Right lobe of liver (tissue), 6 donors: Measurements from ENCODE around the gene STX1A. TPM values are rescaled to one million over a fixed set of nuclear protein-coding genes. Genes with fewer than 3 reads are reported as not detected.

Source experiments
- ATAC-seq, 4 donors: fragments of 200-7000 bp; cut with Tn5 transposase; one replicate each; pipeline ENCODE4 v1.9.1; 2020; ENCODE audit warnings: mild to moderate bottlenecking in 4 of 4, moderate library complexity in 4 of 4
- DNase-seq, 3 donors: peaks; one replicate each; pipeline ENCODE4 v3.0.0-alpha.2; 2020
- H3K27ac ChIP-seq, 3 donors: fragments of 200-600 bp; one replicate each; pipeline ENCODE4 v1.8.0; 2022
- H3K27me3 ChIP-seq, 2 donors: fragments of 200-600 bp; one replicate each; pipeline ENCODE4 v1.8.0; 2022
- H3K36me3 ChIP-seq, 4 donors: fragments of 200-600 bp; sonication (generic) in 1 of 4; one replicate each; pipeline versions ENCODE4 v1.5.1 to v1.8.0; 2017 to 2022; ENCODE audit warnings: control low read depth in 1 of 4
- H3K4me1 ChIP-seq, 4 donors: fragments of 200-600 bp; sonication (generic) in 1 of 4; one replicate each; pipeline versions ENCODE4 v1.5.1 to v1.8.0; 2017 to 2022; ENCODE audit warnings: control low read depth in 1 of 4
- H3K4me3 ChIP-seq, 3 donors: fragments of 200-600 bp; one replicate each; pipeline ENCODE4 v1.8.0; 2022
- H3K9me3 ChIP-seq, 4 donors: fragments of 200-600 bp; sonication (generic) in 1 of 4; one replicate each; pipeline versions ENCODE4 v1.5.1 to v1.8.0; 2017 to 2022; ENCODE audit warnings: control low read depth in 1 of 4
- CTCF ChIP-seq, 4 donors: fragments of 200-600 bp in 3 of 4; fragments of 450-650 bp in 1 of 4; IDR thresholded peaks; one replicate each; pipeline versions ENCODE4 v1.5.1 to v1.8.0; 2016 to 2022; ENCODE audit warnings: antibody characterized with exemption in 4 of 4, mild to moderate bottlenecking in 2 of 4
- POLR2A ChIP-seq: fragments of 450-650 bp; IDR thresholded peaks from one replicate; pipeline ENCODE4 v1.6.1; 2017; ENCODE audit warnings: antibody characterized with exemption, mild to moderate bottlenecking
- WGBS: methylation state at CpG from one replicate; pipeline ENCODE4 v1.1.6; 2018; ENCODE audit warnings: low coverage, low lambda C conversion rate; ENCODE audit not compliant: insufficient coverage; ENCODE audit errors: missing lambda C conversion rate; 5-methylcytosine and 5-hydroxymethylcytosine counted together
- intact Hi-C, 2 donors: fragments of 100-400 bp; cut with DNase I; formaldehyde crosslinking; loops; one replicate each; pipeline versions ENCODE4 v1.11.2 to v1.14.1; 2022
- long read RNA-seq: library from polyadenylated mRNA; unstranded; transcript quantifications from one replicate; pipeline ENCODE4 v2.0.0, GENCODE V29; 2019
- total RNA-seq, 6 experiments: library from RNA; depleted of rRNA in 2 of 6; stranded (reverse); fragments of >200 nt in 2 of 6; fragmentation: NEBNext Ultra II Directional in 3 of 6; extraction: Animal tissue kit (Norgen Biotek cat#: 25700) in 3 of 6; gene quantifications; one replicate each; pipeline versions ENCODE4 v1.1.0 to v1.2.4, GENCODE V29; 2016 to 2023
- donor health status: DM: no; HTN: yes; CAD: no.
- donor health status: DM: no; HTN: no; CAD: no.
- donor health status: DM: no; HTN: no; CAD: no.
- donor health status: DM: no; HTN: yes; CAD: no.
- donor health status: DM: no; HTN: yes; CAD: no.

The STX1A gene
- total RNA-seq = 1 to 10 TPM; 1.4 to 2.8 (median 1.9) TPM
- long read RNA-seq, partial matches to known transcripts = 0 of 1 reads
- long read RNA-seq, other reads (novel, unspliced or antisense) = 1 of 1 reads

- peak; percentile 73 to 79 (median 76) for ATAC-seq
- no peaks in the 10 kb centered on the region for H3K27me3 ChIP-seq
- H3K9me3 ChIP-seq = no peaks in the 10 kb centered on the region
- intact Hi-C loops = no loop called here
- H3K36me3 ChIP-seq = no peaks in the 10 kb centered on the region
- 5% methylated on average over 16 of the region's 96 CpGs for WGBS
- peak; percentile 33 for TF ChIP-seq POLR2A
- no peak for TF ChIP-seq CTCF (IDR thresholded peaks at IDR 0.05)
- H3K4me1 ChIP-seq = peaks cover 0 to 10% (median 4%) of the 10 kb centered on the region in 4 donors
- H3K27ac ChIP-seq = no peak within 1 kb of the TSS
- peak within 1 kb of the TSS; percentile 71 to 90 (median 73) for H3K4me3 ChIP-seq
- DNase-seq = peak; percentile 75 to 80 (median 79)
Observed at GRCh38 chr7:73718905-73719805, at the start of gene STX1A. Gene STX1A (minus strand): TSS chr7:73719669. CDS start chr7:73719631, 38 bp downstream.

- Histone ChIP-seq H3K9me3 (no peaks in the 10 kb centered on the region), H3K36me3 (no peaks in the 10 kb centered on the region), H3K27ac (peak overlapping the region in 1 of 3 donors; percentile 82), H3K4me3 (peak overlapping the region; percentile 43 to 66 (median 60)), H3K27me3 (no peaks in the 10 kb centered on the region), H3K4me1 (peaks cover 0 to 21% (median 6%) of the 10 kb centered on the region in 4 donors)
- TF ChIP-seq CTCF (IDR thresholded peaks at IDR 0.05) (no peak), POLR2A (no peak)
- intact Hi-C loops = no loop called here
- WGBS = 69% methylated on average over 18 of the region's 53 CpGs
- peak in 1 of 3 donors; percentile 55 for DNase-seq
- ATAC-seq = no peak
Observed at GRCh38 chr7:73768641-73769480, 49.4 kb upstream of the STX1A start.

GRCh38 chr7:73766556-73767229, 47.2 kb upstream of the STX1A start:
- H3K27ac ChIP-seq = no peak overlapping the region
- intact Hi-C loops = no loop called here
- 85% methylated on average over 13 of the region's 17 CpGs for WGBS

More at GRCh38 chr7:73766556-73767229, 47.2 kb upstream of the STX1A start:
- H3K4me3 ChIP-seq = no peak overlapping the region
- peak in 1 of 3 donors; percentile 23 for DNase-seq
- peaks cover 0 to 9% (median 0%) of the 10 kb centered on the region in 4 donors for H3K4me1 ChIP-seq
- no peak for ATAC-seq
- no peaks in the 10 kb centered on the region for H3K36me3 ChIP-seq
- TF ChIP-seq POLR2A (no peak), CTCF (IDR thresholded peaks at IDR 0.05) (no peak)
- H3K27me3 ChIP-seq = no peaks in the 10 kb centered on the region
- no peaks in the 10 kb centered on the region for H3K9me3 ChIP-seq
